NCI-H510A treated with DMSO at 0.1 percent for 48 hours (cell line): ENCODE results near the gene R3HDM2.
A peak's percentile ranks its signal among the peaks of the same experiment; 100 is the strongest.
"Not testable (repeated sequence)": the region's sequence is repeated elsewhere in the genome, so short reads cannot be mapped to it uniquely, and the experiment has no call there.

Source experiments
- DNase-seq: peaks from one replicate; lab custom pipeline; 2025; lab: John Stamatoyannopoulos, UW

Gene R3HDM2

DNA sequence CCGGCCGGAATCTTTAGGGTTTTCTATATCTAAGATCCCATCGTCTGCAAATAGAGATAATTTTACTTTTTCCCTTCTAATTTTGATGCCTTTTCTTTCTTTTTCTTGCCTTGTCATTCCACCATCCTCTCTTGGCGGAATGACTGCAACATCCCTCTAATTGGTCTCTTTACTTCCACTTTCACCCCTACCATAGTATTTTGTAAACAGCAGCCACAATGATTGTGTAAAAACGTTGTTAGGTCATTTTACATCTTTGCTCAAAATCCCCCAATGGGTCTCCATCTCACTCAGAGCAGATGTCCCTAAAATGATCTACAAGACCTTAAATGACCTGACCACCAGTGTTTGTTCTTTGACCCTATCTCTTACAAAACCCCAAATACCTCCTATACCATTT lies 99.9 kb downstream of the R3HDM2 start:
- DNase-seq = no peak

- DNase-seq = no peak
Measured at GRCh38 chr12:57329219-57329618, 101.6 kb downstream of the R3HDM2 start.

DNA sequence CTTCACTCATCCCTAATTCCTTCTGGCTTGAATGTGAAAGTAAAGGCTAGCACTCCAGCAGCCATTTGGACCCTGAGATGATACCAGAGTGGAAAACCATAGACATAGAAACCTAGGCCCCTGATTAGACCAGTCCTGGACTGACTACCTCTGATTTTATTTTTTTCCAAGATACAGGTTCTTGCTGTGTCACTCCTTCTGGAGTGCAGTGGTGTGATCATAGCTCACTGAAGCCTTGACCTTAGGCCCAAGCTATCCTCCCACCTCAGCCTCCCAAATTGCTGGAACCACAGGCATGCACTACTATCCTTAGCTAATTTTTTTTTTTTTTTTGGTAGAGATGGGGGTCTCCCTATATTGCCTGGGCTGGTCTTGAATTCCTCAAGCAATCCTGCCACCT lies 105.4 kb downstream of the R3HDM2 start:
- no peak for DNase-seq

GRCh38 chr12:57323416-57323815 lies 107.4 kb downstream of the R3HDM2 start:
- DNase-seq = no peak

DNA sequence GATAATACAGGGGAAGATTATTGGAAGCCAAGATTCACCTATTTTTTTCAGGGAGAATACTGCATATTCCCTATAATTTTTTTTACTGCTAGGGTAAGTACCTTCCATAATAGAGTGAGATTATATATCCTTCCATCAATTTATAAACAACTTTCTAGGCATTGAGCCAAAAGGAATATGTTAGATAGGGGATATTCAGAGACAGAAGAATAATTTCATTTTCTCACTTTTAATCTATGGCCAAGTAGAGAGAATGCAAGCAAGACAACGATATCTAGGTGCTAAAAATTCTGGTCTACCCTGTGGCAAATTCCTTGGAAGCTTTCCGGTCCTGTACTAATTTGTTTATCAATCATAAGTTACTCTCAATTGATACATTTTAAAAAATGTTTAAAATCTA lies 110.2 kb downstream of the R3HDM2 start:
- no peak for DNase-seq

- DNase-seq = no peak
Measured at GRCh38 chr12:57319678-57320469, 111.0 kb downstream of the R3HDM2 start.

- no peak for DNase-seq
Measured at GRCh38 chr12:57315681-57316080, 115.2 kb downstream of the R3HDM2 start.

- not testable (repeated sequence) for DNase-seq
Measured at GRCh38 chr12:57312287-57312686, 118.6 kb downstream of the R3HDM2 start.

DNA sequence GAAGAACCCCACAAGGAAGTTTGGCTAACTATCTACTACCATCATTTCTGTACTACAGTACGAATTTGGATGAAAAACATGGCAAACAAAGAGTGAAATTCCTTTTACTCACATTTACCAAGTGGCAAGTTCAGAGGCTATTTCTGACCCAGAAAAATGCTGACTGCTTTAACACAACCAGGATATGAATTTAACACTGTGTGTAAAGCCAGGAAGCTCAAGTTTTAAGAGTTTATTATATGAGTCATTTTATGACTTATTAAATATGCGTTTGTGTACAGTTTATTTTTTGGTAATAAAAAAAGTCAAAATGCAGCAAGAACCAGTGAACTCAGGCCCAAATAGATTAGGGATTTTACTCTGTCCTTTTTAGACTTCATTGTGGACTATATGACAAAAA lies 121.4 kb downstream of the R3HDM2 start:
- no peak for DNase-seq

DNA sequence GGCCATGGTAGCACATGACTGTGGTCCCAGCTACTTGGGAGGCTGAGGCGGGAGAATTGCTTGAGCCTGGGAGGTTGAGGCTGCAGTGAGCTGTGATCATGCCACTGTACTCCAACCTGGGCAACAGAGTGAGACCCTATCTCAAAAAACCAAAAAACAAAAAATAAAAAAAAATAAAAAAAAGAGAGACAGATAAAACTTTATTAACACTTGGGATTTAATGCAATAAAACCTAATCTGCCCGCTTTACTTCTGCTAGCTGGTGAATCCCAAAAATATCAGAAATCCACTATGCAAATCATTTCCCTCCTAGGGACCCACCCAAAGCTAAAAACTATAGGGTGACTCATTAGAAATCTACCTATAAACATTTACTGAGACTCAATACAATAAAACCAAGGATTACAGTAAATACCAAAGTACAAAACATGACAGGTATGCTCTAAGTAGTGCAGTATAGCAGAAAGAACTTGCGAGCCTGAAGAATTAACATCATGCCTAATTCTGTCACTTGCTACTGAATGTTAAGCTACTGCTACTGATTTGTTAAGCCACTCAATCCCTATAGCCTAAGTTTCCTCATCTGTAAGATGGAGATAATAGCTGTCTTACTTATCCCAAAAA lies 129.8 kb downstream of the R3HDM2 start:
- no peak for DNase-seq

- peak; percentile 74 for DNase-seq
Measured at GRCh38 chr12:57299514-57300016, 131.3 kb downstream of the R3HDM2 start.

GRCh38 chr12:57296291-57296690 lies 134.6 kb downstream of the R3HDM2 start:
- DNase-seq = no peak

DNA sequence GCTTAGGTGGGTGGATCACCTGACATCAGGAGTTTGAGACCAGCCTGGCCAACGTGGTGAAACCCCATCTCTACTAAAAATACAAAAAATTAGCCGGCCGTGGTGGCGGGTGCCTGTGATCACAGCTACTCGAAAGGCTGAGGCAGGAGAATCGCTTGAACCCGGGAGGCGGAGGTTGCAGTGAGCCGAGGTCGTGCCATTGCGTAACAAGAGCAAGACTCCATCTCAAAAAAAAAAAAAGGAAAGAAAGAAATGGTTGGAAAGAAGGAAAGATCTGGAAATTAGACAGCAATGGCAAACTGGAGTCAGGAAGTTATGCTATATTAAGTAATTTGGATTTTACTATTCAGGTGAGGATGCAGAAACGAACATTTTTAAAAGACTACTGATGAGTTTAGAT lies 148.8 kb downstream of the R3HDM2 start:
- not testable (repeated sequence) for DNase-seq

- peak; percentile 56 for DNase-seq
Measured at GRCh38 chr12:57280211-57281062, 150.4 kb downstream of the R3HDM2 start.

- no peak for DNase-seq
Measured at GRCh38 chr12:57278465-57279381, 152.1 kb downstream of the R3HDM2 start.

DNA sequence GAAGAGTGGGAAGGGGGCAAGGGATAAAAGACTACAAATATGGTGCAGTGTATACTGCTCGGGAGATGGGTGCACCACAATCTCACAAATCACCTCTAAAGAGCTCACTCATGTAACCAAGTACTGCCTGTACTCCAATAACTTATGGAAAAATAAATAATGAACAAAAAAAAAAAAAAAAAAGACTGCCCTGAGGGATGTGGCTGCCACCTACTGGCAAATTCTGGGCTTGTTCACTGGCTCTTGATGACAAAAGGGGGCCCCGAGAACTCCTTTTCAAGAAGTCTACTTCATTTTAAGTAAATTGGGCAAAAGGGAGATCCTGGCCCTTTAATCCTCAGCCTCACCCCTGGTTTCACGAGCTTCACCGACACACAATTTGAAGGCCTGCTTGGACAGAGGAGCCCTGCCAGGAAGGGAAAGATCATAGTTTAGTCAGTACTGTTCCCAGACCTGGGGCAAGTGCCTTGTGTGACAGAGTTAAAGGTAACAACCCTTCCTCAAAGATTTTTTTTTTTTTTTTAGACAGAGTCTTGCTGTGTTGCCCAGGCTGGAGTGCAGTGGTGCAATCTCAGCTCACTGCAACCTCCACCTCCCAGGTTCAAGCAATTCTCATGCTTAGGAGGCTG lies 153.8 kb downstream of the R3HDM2 start:
- DNase-seq = no peak

DNA sequence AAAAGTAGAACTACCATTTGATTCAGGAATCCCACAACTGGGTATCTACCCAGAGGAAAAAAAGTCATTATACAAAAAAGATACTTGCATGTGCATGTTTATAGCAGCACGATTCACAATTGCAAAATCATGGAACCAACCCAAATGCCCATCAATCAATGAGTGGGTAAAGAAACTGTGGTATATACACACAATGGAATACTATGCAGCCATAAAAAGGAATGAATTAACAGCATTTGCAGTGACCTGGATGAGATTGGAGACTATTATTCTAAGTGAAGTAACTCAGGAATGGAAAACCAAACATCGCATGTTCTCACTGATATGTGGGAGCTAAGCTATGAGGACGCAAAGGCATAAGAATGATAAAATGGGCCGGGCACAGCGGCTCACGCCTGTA lies 154.6 kb downstream of the R3HDM2 start:
- not testable (repeated sequence) for DNase-seq

DNA sequence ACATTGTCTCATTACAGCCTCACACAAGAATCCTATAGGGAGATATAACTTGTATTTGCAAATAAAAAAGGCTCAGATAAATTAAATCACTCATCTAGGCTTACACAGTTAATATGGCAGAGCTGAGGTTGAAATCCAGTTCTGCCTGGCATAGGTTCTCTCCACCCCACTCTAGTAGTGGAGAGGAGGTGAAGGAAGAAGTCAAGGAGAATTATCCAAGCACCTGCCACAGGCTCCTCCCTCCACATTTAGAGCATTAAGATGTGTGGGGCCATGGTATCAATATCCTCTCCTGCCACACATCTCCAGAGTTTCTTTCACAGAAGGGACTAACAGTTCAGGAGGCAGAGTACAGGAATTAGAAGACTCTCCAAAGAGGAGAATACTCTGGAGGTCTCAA lies 157.3 kb downstream of the R3HDM2 start:
- DNase-seq = no peak

DNA sequence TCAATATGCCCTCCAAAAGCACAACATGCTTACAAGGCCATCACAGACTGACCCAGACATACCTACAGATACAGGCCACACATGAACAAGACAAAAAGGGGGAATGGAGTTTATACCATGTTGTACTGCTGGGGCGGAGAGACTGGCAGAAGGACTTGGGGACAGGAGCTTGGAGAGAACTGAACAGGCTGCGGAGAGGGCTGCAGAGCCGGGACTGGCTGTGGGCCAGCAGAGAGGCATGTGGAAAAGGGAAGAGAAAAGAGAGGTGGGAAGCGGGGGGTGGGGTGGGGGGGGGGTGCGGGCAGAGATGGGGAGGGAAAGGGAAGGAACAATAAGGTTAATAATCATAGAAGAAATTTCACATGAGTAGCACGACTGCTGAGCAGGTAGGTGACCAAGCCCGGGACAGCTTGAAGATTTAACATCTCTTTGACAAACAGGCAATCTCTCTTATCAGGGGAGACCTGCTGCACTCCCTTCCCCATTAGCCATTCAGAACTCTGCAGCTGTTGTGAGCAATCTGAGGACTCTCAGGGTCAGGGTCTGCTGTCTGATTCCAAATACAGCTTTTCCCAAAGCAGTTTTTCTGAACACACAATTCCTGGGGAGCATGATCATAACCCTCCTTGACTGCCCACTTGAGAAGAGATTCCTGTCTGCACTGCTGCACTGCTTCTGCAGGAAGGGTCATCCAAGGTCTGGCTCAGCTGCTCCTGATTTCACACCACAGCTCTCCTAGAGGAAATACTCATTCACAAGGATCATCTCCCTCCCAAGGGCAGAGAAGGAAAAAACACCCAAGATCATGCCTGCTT lies 158.3 kb downstream of the R3HDM2 start:
- no peak for DNase-seq

DNA sequence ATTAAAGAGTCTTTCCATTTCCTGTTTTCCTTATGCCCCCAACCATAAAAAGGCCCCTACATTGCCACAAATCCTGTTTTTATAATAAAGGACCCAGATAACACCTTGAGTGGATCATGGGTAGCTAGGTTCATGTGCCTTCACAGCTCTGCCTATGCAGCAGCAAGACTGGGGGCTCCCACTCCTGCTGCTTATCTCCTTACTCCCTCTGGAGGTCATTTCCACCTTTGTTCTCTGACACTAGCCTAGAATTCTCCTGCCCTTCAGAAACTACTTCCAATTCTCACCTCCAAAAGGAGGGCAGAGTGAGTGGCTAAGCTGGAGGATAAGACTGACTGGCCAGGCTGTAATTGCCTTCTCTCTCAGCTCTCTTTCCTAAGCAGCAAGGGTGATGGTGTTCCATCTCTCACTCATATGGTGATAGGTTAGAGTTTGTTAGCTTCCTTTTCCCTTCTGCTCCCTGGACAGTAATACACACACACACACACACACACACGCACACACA lies 159.8 kb downstream of the R3HDM2 start:
- DNase-seq = no peak
